NCI-H446 treated with DMSO at 0.1 percent for 48 hours (cell line): ENCODE results near the gene PLD1.

Source experiments
- DNase-seq: peaks from one replicate; lab custom pipeline; 2025; lab: John Stamatoyannopoulos, UW

The PLD1 gene

DNA sequence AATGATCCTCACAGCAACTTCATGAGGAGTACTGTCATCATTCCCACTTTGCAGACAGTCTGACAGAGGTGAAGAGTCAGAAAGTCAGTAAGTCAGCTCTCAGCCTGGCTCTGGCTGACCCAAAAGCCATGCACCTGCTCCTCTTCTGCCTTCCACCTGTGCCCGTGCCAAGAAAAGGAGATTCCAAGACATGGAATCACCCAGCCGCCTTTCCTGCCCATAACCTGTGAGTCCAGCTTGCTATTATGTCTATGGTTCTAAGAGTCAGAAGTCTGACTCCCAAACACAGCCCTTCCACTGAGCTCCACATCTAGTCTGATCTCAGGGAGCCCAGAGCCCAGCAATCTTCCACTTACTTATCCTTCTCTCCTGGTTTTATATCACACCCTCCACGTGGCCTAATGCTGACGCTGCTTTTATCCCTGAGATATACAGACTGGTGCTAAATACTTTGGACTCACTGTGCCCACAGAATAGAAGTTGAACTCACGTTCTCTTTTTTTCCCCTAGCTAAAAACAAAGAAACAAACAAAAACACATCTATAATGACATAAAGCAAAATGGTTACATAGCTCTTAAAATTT is 66.0 kb downstream of the PLD1 start:
- DNase-seq, result no peak

DNA sequence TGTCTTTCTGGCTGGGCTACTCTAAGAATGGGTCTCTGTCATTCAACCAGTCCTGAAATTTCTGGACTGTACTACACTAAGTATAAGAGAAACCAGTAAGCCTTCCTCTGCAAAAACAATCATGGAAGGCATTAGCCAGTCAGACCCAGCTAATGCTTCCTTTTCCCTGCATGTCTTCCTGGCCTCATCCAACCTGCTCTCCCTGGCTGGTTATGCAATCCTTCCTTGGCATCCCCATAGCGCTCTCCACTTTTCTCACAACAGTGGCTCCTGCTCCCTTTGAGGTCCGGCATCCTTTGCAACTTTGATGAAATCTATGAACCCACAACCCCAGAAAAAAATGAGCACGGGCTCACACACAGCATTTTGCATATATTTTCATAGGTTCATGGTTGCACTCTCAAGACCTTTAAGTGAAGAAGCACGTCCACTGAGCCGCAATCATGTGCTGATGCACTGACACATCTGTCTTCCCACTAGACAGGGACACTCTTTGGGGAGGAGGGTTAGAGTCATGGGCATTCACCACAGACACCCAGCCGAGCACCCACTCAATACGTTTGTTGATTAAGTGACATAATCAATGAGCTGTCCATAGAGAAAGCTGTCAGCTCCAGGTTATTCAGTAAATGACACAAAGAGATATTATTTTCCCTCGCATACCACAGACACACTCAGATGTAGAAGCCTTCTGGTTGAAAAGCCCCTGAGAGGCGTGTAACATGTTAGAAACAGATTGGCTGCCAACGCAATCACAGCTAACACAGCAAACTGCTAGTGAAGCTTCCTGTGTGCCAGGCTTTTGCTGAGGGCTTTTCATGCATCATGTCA is 66.7 kb downstream of the PLD1 start:
- DNase-seq, result no peak

DNA sequence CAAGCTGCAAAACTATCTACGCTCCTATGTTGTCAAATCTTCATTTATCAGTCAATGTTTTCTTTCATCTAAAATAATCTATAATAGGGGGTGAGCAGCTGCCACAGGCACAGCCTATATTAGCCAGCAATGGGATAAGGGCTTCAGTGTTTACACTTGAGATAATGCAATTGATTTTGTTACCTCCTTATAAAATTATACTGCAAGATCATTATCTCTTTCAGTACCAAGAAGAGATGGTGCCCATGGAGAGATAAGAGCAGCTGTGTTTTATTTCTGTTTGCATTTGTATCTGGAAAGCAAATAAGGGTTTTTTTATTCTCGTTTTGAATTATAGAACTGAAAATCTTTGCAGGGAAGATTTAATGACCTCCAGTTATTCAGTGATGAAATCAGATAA is 68.9 kb downstream of the PLD1 start:
- no peak for DNase-seq

DNA sequence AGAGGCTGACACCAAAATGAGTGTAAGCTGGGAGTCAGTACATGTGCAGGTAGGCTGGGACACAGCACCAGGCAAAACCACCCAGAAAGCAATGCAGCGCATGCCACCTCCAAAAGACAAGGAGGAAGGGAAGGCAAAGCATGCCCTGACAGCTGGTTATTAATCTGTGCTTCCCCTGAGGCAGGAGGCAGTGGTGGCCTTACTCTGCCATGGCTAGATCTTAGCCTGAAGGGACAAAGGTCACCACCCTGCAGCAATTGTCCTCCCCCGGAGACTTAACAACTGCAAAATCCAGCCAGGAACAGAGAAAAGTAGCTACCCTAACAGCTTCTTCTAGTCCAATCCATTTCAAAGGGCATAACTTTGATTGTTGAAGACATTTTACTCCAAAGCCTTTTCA is 73.7 kb downstream of the PLD1 start:
- DNase-seq, result no peak

DNA sequence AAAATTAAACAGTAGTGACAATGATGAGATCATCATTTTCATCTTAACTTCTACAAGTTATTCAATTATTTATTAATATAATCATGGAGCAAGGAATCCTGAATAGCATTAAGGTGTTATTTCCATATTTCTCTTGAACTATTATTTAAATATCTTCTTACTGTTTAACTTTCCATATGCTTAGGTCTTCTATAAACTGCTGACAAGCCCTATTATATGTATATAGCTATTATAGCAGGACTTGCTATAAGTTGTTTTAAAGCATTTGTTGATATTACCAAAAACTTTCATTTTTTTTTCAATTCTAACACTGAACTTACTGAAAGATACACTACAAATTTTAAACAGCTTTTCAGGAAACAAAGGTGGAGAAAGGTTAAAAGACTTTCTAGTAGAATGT is 76.7 kb downstream of the PLD1 start:
- DNase-seq, result no peak

DNA sequence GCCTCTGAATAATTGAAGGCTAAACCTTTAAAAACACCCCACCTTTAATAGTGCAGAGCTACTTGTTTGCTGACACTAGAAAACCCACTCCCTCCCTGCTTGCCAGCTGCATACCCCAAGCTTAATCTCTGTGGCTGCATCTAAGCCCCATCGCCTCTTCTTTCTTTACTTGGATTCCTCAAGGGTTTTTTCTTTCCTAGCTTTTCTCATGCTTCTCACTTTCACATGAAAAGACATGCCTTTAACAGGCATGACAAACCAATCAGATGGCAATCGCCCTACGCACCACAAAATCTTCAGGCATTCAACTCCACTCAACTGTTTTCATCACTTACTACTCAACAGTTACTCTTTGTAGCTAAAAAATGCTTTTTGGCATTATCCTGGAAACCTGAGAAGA is 77.5 kb downstream of the PLD1 start:
- DNase-seq, result no peak

DNA sequence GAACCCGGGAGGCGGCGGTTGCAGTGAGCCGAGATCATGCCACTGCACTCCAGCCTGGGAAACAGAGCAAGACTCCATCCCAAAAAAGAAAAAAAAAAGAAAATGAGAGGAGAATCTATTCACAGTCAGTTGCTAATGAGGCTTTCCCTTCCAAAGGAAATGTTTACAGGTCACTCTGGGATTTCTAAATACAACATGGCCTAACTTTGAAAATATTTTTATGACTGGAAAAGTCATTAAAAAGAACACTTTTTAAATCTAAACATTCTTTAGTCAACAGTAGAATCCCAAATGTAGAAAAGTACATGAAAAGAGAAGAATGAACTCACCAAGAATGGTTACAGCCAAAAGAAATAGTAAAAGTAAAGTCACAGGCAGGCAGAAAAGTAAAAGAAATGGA is 78.6 kb downstream of the PLD1 start:
- DNase-seq, result no peak

DNA sequence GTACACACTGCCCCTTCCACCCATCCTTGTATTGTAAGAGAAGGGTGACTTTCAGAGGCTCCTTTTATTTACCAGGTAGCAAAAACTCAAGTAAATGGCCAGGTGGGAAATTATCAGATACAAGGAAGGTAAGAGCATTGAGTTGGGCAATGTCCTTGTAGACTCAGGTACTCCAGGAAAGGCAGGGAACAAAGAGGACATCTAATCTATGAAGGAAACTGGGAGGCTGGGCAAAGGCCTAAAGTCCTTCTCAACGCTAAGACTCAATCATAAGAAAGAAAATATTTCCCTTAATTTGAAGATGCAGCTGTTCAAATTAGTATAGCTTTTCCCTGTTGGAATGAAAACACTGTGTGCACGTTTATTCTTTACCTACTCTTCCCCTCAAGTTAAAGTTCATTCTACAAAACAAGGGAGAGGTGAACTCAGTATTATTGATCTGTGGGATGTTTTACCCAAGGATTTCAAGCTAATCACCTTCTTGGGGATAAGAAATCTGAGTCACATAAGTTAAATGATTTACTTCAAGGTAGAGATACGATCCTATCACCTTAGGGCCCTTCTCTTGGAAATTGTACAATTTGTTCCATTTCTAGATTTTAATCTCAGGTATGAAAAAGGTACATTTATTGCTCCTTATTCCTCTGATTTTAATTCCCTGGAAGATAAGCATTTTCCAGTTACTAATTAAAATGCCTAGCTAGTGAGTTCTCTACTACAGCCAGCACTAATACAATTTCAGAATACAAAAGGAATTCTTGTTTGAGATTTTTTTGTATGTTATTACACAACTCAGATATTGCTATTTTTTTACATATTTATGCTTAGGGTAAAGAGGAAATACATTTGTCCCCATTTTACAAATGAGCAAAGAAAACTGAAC is 80.6 kb downstream of the PLD1 start:
- DNase-seq, result no peak

DNA sequence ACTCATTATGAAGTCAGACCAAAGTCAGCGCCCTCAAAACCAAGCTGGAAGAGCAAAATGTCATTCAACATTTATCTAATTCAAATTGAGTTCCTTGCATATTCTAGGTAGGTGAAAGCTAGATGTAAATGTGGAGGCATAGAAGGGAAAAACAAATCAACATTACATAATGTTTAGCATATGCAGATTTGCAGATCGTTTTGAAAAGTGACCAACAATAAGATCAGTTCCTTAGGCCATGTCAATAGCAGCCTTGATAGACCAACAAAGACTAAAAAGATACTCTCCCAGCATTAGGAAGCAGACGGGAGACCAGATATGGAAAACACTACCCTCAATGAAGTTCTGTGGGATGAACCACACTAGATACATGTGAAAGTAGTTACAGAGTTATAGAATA is 83.0 kb downstream of the PLD1 start:
- DNase-seq, result no peak

DNA sequence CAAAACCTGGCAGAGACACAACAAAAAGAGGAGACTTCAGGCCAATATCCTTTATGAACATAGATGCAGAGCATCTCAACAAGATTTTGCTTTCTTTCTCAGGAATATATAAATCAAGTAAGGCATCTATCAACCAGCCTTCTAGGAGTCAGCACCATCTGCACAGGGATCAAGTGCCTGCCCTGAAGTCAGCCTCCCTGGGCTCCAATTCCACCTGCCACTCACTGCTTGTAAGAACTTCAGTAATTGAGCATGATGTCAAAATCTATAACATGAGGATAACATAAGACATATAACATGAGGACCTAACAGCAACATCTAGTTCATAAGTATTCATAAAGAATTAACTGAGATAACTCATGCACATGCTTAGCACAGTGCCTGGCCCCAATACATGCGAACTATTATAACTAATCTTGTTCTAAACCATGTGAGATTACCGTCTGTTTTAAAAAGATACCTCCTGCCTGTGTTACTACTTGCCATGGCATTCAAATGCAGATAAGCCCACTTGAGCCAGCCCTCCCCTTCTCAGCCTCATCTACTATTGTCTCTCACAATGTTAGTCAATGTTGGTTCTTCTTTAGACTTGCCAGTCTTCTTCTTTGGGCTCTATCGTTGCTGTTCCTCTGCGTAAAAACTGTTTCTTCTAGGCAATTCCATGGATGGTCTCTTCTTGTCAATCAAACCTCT is 91.6 kb downstream of the PLD1 start:
- DNase-seq, result no peak

DNA sequence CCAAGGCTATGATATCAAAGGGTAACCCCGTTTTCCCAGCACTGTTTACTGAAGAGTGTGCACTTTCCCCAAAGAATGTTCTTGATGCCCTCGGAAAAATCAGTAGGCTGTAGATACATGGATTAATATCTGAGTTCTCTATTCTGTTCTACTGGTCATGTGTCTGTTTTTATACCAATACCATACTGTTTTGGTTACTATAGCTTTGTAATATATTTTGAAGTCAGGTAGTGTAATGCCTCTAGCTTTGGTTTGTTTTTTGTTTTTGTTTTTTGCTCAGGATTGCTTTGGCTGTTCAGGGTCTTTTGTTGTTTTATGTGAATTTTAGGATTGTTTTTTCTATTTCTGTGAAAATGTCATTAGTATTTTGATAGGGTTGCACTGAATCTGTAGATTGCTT is 95.1 kb downstream of the PLD1 start:
- DNase-seq, result no peak

DNA sequence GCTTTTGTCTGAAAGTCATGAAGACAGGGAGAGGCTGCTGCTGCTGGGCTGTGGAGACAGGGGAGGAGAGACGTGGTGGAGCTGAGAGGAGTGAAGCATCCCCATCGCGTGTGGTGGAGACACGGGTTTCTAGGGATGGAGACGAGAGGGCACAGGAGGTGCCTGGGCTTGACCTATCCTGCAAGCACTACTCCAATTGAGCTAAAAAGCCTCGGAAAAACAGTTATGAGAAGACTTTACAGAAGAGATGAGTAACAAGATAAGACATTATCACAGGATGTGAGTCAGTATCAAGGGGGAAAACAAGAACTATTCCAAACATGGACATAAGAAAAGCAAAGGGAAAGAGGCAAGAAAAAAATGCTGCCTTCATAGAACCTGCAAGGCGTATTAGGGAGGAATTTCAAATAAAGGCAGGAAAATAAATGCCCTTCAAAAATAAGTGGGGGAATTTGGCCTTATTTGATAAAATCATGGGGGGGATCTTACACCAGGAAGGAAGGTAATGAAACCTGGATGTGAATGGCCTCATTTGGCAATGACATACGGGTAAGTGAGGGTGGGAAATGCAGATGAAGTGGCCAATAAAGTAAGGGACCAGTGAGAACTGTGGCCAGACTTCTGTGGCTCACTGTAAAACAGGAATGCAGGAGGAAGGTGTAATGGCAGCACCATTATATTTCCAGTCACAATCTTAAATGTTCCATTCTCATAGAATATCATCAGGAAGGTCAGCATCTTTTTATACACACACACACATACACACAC is 97.9 kb downstream of the PLD1 start:
- no peak for DNase-seq

DNA sequence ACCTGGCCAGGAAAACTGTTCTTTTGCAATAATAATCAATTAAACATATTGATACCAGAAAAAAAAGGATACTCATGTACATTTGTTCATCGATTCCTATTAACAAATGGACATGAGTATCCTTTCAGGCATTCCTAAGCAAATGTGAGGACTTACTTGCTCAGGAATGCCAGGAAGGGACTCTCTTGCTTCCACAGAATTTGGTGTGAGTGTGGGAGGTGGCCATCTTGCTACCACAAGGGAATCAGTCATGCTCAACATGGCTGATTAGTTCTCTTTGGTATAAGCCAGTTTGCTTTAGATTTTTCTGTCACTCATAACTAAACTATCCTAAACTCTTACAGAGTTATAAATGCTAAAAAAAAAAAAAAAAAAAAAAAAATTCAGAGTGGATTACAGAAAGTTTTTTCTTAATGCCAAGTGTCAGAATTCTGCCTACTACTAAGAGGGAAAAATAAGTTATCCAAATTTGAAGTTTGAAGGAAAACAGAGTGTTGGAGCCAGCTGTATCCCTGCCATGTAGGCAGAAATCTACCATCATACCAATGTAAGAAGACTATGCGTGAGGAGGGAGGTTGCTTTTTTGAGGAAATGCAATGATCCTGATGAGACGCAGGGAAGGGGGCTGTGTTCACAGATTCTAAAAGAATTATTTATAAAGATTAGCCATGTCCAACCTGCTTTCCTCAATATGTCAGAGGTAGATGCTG is 98.7 kb downstream of the PLD1 start:
- no peak for DNase-seq

DNA sequence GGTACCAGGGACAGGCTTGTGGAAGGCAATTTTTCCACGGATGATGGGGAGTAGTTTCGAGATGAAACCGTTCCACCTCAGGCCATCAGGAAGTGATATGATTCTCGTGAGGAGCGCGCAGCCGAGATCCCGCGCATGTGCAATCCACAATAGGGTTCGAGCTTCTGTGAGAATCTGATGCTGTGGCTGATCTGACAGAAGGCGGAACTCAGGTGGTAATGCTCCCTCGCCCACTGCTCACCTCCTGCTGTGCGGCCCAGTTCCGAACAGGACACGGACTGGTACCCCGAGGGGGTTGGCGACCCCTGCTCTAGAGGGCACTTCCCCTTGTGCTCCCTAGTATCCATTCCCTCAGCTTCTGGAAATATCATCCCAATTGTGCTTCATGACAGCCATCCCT is 99.9 kb downstream of the PLD1 start:
- no peak for DNase-seq

DNA sequence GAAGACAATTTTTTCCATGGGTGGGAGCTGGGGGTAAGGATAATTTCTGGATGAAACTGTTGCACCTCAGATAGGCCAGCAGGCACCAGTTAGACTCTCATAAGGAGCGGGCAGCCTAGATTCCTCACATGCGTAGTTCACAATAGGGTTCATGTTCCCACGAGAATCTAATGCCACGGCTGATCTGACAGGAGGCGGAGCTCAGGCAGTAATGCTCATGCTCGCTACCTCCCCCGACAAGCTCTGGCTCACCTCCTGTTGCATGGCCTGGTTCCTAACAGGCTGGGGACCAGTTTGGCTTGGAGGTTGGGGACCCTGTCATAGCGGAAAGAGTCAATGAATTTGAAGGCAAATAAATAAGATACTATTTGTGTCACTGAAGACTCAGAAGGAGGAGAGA is 105.5 kb downstream of the PLD1 start:
- no peak for DNase-seq

DNA sequence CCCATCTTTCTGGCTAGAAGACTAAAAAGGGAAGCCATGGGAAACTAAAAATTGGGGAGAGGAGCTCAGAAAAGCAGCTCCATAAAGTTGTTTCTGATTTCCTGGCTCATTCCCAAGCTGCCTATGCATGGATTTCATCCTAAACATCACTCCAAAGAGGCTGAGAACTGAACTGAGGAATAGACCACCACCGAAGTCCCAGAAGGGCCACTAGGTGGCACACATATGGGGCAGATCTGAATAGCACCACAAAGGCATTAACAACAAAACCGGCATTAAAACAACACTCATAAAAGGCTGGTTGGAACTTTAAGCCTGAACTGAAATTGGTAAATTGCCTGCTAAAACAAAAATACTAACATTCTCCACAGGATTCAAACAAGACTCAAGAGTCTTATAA is 106.3 kb downstream of the PLD1 start:
- peak; percentile 4 for DNase-seq

DNA sequence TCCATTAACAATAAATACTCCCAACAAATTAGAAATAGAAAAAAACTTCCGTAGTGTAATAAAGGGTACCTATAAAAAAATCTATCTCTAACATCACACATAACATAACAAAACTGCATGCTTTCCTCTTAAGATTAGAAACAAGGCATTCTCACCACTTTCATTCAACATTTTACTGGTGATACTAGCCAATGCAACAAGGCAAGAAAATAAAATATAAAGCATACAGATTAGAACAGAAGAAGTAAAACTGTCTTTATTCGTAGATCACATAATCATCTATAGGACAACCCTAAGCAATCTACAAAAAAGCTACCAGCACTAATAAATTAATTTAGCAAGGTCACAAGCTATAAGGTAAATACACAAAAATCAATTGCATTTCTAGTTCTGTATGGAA is 107.1 kb downstream of the PLD1 start:
- DNase-seq, result no peak

DNA sequence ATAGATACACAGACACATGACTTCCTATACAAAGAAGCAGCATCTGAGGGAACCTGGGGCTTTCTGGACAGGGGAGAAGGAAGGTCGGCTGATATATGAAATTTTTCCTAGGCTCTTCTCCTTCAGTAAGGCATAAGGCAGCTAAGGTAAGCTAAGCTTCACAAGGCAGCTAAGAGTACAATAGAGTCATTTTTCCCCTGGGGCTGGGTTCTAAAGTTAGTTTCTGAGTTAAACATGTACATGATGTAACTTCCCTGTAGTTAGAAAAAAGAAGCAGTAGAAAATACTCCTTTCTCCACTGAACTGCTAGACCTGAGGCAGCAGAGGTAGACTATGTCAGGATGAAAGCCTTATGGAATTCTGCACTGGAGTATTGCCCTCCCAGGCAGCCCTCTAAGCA is 109.6 kb downstream of the PLD1 start:
- no peak for DNase-seq

DNA sequence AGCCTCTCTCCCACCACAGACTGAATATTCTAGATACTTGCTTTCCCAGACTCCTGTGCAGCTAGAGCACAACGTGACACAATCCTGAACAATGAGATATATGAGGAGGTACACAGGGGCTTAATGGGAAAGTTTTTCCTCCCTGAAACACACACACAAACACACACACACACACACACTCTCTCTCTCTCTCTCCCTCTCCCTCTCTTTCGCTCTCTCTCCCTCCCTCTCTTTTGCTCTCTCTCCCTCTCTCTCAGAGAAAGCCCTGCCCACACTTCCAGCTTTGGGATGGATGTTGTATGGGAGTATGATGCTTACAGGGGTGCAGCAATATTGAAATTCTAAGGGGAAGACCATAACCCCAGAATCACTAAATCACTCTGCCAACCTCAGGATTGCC is 110.1 kb downstream of the PLD1 start:
- no peak for DNase-seq

DNA sequence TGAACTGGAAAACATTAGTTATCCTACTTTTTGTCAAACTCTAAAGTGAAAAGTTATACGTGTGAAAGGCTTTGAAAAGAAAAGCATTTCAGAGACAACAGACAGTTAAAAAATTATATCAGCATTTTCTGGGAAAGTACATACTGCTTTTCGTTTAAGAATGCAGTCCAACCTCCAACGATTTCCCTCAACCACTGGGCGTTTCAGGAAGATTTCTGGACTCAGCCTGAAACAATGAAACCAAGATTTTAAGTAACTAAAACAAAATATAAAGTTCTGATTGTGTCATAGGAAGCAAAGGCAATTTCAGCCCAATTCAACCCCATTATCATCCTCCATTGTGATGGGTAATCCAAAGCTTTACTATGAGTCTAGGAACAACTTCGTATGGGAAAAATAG is 110.7 kb downstream of the PLD1 start:
- no peak for DNase-seq

DNA sequence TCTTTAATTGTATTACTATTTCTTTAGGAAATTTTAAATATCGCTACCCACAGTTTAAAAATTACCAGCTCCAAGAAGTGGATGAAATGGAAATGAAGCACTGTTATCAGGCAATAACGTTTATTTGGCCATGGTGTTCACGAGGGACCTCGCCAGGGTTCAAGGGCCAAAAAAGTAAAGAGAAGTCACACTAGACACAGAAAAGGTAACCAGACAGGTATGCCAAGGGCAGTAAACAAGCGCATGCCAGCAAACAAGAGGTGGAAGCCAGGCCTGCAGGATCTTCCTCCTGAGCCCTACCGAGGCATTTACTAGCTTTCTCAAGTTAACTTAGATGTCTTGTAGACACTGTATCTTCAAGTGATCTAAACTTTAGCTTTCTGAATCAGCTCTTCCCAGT is 113.5 kb downstream of the PLD1 start:
- DNase-seq, result no peak
